ENCODE data around the gene BTBD9. TPM values are rescaled to one million over a fixed set of nuclear protein-coding genes. Genes with fewer than 3 reads are reported as not detected.

Gene BTBD9
- total and polyA plus RNA-seq, 7 experiments from 2014 or later = 12.7 to 58.8 (median 37.8) TPM

DNA sequence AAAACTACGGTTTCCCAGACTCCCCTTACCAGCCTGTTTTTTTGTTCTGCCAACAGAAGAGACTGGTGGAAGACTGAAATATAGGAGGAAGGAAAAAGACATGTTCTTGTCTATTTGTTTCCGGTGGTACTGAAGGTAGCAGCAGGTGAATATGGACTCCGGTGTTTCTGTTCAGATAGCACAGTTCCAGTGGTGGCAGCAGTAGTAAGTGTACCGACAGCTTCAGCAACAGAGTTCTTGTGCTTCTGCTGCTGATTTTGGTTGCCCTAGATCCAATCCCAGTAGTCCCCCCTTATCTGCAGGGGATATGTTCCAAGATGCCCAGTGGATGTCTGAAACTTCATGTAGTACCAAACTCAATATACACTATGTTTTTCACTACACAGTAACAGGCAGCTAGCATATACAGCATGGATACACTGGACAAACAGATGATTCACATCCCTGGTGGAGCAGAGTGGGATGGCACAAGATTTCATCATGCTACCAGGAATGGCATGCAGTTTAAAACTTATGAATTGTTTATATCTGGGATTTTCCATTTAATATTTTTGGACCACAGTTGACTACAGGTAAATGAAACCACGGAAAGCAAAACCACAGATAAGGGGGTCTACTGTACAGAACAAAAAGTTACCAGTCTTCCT, 301.8 kb downstream of the BTBD9 start:
- ATAC-seq (no peak), DNase-seq (no peak)
- H3K36me3 Mint-ChIP-seq = peaks cover 7 to 79% (median 48%) of the 10 kb centered on the region in 5 donors
- H3K27me3 ChIP-seq (ENCODE audit: control insufficient read depth in 2 of 2, insufficient read depth in 2 of 2, low read length in 2 of 2) = no peaks in the 10 kb centered on the region
- peaks cover 0 to 38% (median 15%) of the 10 kb centered on the region in 11 donors for H3K9me3 Mint-ChIP-seq
- H3K27ac Mint-ChIP-seq = peak overlapping the region in 1 of 9 donors; percentile 31
- intact Hi-C loops (cut with micrococcal nuclease) = no loop called here
- no peaks in the 10 kb centered on the region for H3K27me3 Mint-ChIP-seq
- H3K27ac ChIP-seq (ENCODE audit: low read depth, low read length) = no peak overlapping the region
- ChIA-PET CTCF (no interaction called here), POLR2A (no interaction called here)
- no peaks in the 10 kb centered on the region for H3K9me3 ChIP-seq (ENCODE audit: control insufficient read depth in 2 of 3, low read length in 3 of 3)
- H3K36me3 ChIP-seq (ENCODE audit: control insufficient read depth in 2 of 3, insufficient read depth in 3 of 3, low read length in 3 of 3) = peaks cover 0 to 5% (median 0%) of the 10 kb centered on the region in 3 experiments
- H3K4me1 ChIP-seq (ENCODE audit: control insufficient read depth in 2 of 2, insufficient read depth in 2 of 2, low read length in 2 of 2) = no peaks in the 10 kb centered on the region
- no peak overlapping the region for H3K4me3 Mint-ChIP-seq
- peaks cover 0 to 15% (median 9%) of the 10 kb centered on the region in 7 donors for H3K4me1 Mint-ChIP-seq
- H3K4me3 ChIP-seq (ENCODE audit: low read length) = no peak overlapping the region

GRCh38 chr6:38336922-38337321, 302.8 kb downstream of the BTBD9 start:
- Mint-ChIP-seq H3K27ac (no peak overlapping the region), H3K9me3 (peaks cover 0 to 41% (median 15%) of the 10 kb centered on the region in 11 donors), H3K36me3 (peaks cover 9 to 77% (median 48%) of the 10 kb centered on the region in 5 donors), H3K4me1 (peaks cover 0 to 15% (median 9%) of the 10 kb centered on the region in 7 donors), H3K27me3 (no peaks in the 10 kb centered on the region), H3K4me3 (no peak overlapping the region)
- ChIA-PET CTCF (no interaction called here), POLR2A (no interaction called here)
- Histone ChIP-seq H3K9me3 (ENCODE audit: control insufficient read depth in 2 of 3, low read length in 3 of 3) (no peaks in the 10 kb centered on the region), H3K27me3 (ENCODE audit: control insufficient read depth in 2 of 2, insufficient read depth in 2 of 2, low read length in 2 of 2) (no peaks in the 10 kb centered on the region), H3K4me1 (ENCODE audit: control insufficient read depth in 2 of 2, insufficient read depth in 2 of 2, low read length in 2 of 2) (no peaks in the 10 kb centered on the region), H3K27ac (ENCODE audit: low read depth, low read length) (no peak overlapping the region), H3K4me3 (ENCODE audit: low read length) (no peak overlapping the region), H3K36me3 (ENCODE audit: control insufficient read depth in 2 of 3, insufficient read depth in 3 of 3, low read length in 3 of 3) (peaks cover 0 to 5% (median 0%) of the 10 kb centered on the region in 3 experiments)
- no peak for ATAC-seq
- intact Hi-C loops (cut with micrococcal nuclease) = no loop called here
- DNase-seq = no peak

- H3K4me1 ChIP-seq (ENCODE audit: control insufficient read depth in 2 of 2, insufficient read depth in 2 of 2, low read length in 2 of 2) = no peaks in the 10 kb centered on the region
- H3K4me3 ChIP-seq (ENCODE audit: low read length) = no peak overlapping the region
- no peak overlapping the region for H3K4me3 Mint-ChIP-seq
- DNase-seq (no peak), ATAC-seq (no peak)
- H3K9me3 Mint-ChIP-seq = no peaks in the 10 kb centered on the region
- no peak overlapping the region for H3K27ac Mint-ChIP-seq
- ChIA-PET POLR2A (no interaction called here), CTCF (no interaction called here)
- intact Hi-C loops (cut with micrococcal nuclease) = no loop called here
- no peak overlapping the region for H3K27ac ChIP-seq (ENCODE audit: low read depth, low read length)
- peaks cover 0 to 42% (median 24%) of the 10 kb centered on the region in 5 donors for H3K36me3 Mint-ChIP-seq
- H3K27me3 ChIP-seq (ENCODE audit: control insufficient read depth in 2 of 2, insufficient read depth in 2 of 2, low read length in 2 of 2) = no peaks in the 10 kb centered on the region
- H3K36me3 ChIP-seq (ENCODE audit: control insufficient read depth in 2 of 3, insufficient read depth in 3 of 3, low read length in 3 of 3) = no peaks in the 10 kb centered on the region
- no peaks in the 10 kb centered on the region for H3K9me3 ChIP-seq (ENCODE audit: control insufficient read depth in 2 of 3, low read length in 3 of 3)
- H3K4me1 Mint-ChIP-seq = peaks cover 0 to 5% (median 0%) of the 10 kb centered on the region in 7 donors
- H3K27me3 Mint-ChIP-seq = no peaks in the 10 kb centered on the region
These were observed 312.9 kb downstream of the BTBD9 start for GRCh38 chr6:38326837-38327236.

- Mint-ChIP-seq H3K4me3 (no peak overlapping the region), H3K27ac (no peak overlapping the region), H3K4me1 (peaks cover 0 to 6% (median 0%) of the 10 kb centered on the region in 7 donors), H3K36me3 (peaks cover 0 to 57% (median 35%) of the 10 kb centered on the region in 5 donors), H3K9me3 (no peaks in the 10 kb centered on the region), H3K27me3 (no peaks in the 10 kb centered on the region)
- no peaks in the 10 kb centered on the region for H3K27me3 ChIP-seq (ENCODE audit: control insufficient read depth in 2 of 2, insufficient read depth in 2 of 2, low read length in 2 of 2)
- ChIA-PET CTCF (no interaction called here), POLR2A (no interaction called here)
- H3K36me3 ChIP-seq (ENCODE audit: control insufficient read depth in 2 of 3, insufficient read depth in 3 of 3, low read length in 3 of 3) = peaks cover 0 to 6% (median 0%) of the 10 kb centered on the region in 3 experiments
- no peak for DNase-seq
- intact Hi-C loops (cut with micrococcal nuclease) = no loop called here
- no peaks in the 10 kb centered on the region for H3K9me3 ChIP-seq (ENCODE audit: control insufficient read depth in 2 of 3, low read length in 3 of 3)
- no peak overlapping the region for H3K4me3 ChIP-seq (ENCODE audit: low read length)
- no peak overlapping the region for H3K27ac ChIP-seq (ENCODE audit: low read depth, low read length)
- H3K4me1 ChIP-seq (ENCODE audit: control insufficient read depth in 2 of 2, insufficient read depth in 2 of 2, low read length in 2 of 2) = no peaks in the 10 kb centered on the region
- ATAC-seq = no peak
These were observed 316.5 kb downstream of the BTBD9 start for GRCh38 chr6:38323216-38323615.

- Histone ChIP-seq H3K4me1 (ENCODE audit: control insufficient read depth in 2 of 2, insufficient read depth in 2 of 2, low read length in 2 of 2) (no peaks in the 10 kb centered on the region), H3K27me3 (ENCODE audit: control insufficient read depth in 2 of 2, insufficient read depth in 2 of 2, low read length in 2 of 2) (no peaks in the 10 kb centered on the region), H3K4me3 (ENCODE audit: low read length) (no peak overlapping the region), H3K27ac (ENCODE audit: low read depth, low read length) (no peak overlapping the region), H3K36me3 (ENCODE audit: control insufficient read depth in 2 of 3, insufficient read depth in 3 of 3, low read length in 3 of 3) (peaks cover 0 to 6% (median 0%) of the 10 kb centered on the region in 3 experiments), H3K9me3 (ENCODE audit: control insufficient read depth in 2 of 3, low read length in 3 of 3) (no peaks in the 10 kb centered on the region)
- no peak for DNase-seq
- Mint-ChIP-seq H3K4me3 (no peak overlapping the region), H3K27me3 (no peaks in the 10 kb centered on the region), H3K36me3 (peaks cover 0 to 62% (median 35%) of the 10 kb centered on the region in 5 donors), H3K9me3 (no peaks in the 10 kb centered on the region), H3K27ac (no peak overlapping the region), H3K4me1 (peaks cover 0 to 6% (median 0%) of the 10 kb centered on the region in 7 donors)
- ATAC-seq = no peak
- POLR2A ChIA-PET = interaction anchor here (0.7 kb wide), 1 partner anchor 316 kb away, joined by 5 read pairs; no protein-coding TSS in a partner anchor
- CTCF ChIA-PET = no interaction called here
- intact Hi-C loops (cut with micrococcal nuclease) = no loop called here
These were observed 317.6 kb downstream of the BTBD9 start for GRCh38 chr6:38322138-38322537.

- no peak for DNase-seq
- peaks cover 0 to 6% (median 0%) of the 10 kb centered on the region in 7 donors for H3K4me1 Mint-ChIP-seq
- intact Hi-C loops (cut with micrococcal nuclease) = no loop called here
- no peak overlapping the region for H3K4me3 ChIP-seq (ENCODE audit: low read length)
- H3K27me3 Mint-ChIP-seq = no peaks in the 10 kb centered on the region
- ATAC-seq = no peak
- peak overlapping the region in 1 of 9 donors; percentile 72 for H3K27ac Mint-ChIP-seq
- H3K9me3 ChIP-seq (ENCODE audit: control insufficient read depth in 2 of 3, low read length in 3 of 3) = no peaks in the 10 kb centered on the region
- H3K4me1 ChIP-seq (ENCODE audit: control insufficient read depth in 2 of 2, insufficient read depth in 2 of 2, low read length in 2 of 2) = no peaks in the 10 kb centered on the region
- H3K36me3 ChIP-seq (ENCODE audit: control insufficient read depth in 2 of 3, insufficient read depth in 3 of 3, low read length in 3 of 3) = peaks cover 0 to 6% (median 0%) of the 10 kb centered on the region in 3 experiments
- H3K27me3 ChIP-seq (ENCODE audit: control insufficient read depth in 2 of 2, insufficient read depth in 2 of 2, low read length in 2 of 2) = no peaks in the 10 kb centered on the region
- no peak overlapping the region for H3K4me3 Mint-ChIP-seq
- H3K27ac ChIP-seq (ENCODE audit: low read depth, low read length) = no peak overlapping the region
- no peaks in the 10 kb centered on the region for H3K9me3 Mint-ChIP-seq
- ChIA-PET CTCF (no interaction called here), POLR2A (no interaction called here)
- H3K36me3 Mint-ChIP-seq = peaks cover 0 to 56% (median 29%) of the 10 kb centered on the region in 5 donors
These were observed 318.9 kb downstream of the BTBD9 start for GRCh38 chr6:38320843-38321242.

GRCh38 chr6:38320358-38320757, 319.4 kb downstream of the BTBD9 start:
- Mint-ChIP-seq H3K4me1 (peaks cover 0 to 6% (median 0%) of the 10 kb centered on the region in 7 donors), H3K4me3 (no peak overlapping the region), H3K27me3 (no peaks in the 10 kb centered on the region), H3K27ac (no peak overlapping the region), H3K9me3 (no peaks in the 10 kb centered on the region), H3K36me3 (peaks cover 0 to 58% (median 29%) of the 10 kb centered on the region in 5 donors)
- Histone ChIP-seq H3K4me3 (ENCODE audit: low read length) (no peak overlapping the region), H3K27ac (ENCODE audit: low read depth, low read length) (no peak overlapping the region), H3K36me3 (ENCODE audit: control insufficient read depth in 2 of 3, insufficient read depth in 3 of 3, low read length in 3 of 3) (peaks cover 0 to 6% (median 0%) of the 10 kb centered on the region in 3 experiments), H3K9me3 (ENCODE audit: control insufficient read depth in 2 of 3, low read length in 3 of 3) (no peaks in the 10 kb centered on the region), H3K27me3 (ENCODE audit: control insufficient read depth in 2 of 2, insufficient read depth in 2 of 2, low read length in 2 of 2) (no peaks in the 10 kb centered on the region), H3K4me1 (ENCODE audit: control insufficient read depth in 2 of 2, insufficient read depth in 2 of 2, low read length in 2 of 2) (no peaks in the 10 kb centered on the region)
- POLR2A ChIA-PET = no interaction called here
- no peak for ATAC-seq
- CTCF ChIA-PET = no interaction called here
- intact Hi-C loops (cut with micrococcal nuclease) = no loop called here
- no peak for DNase-seq

All from naive thymus-derived CD4-positive, alpha-beta T cell (primary cell).